Pancreas (tissue), 10 donors: ENCODE data around the gene TIMM17B. TPM values are rescaled to one million over a fixed set of nuclear protein-coding genes. Genes with fewer than 3 reads are reported as not detected.

Experiments
- ATAC-seq, 4 donors: fragments of 200-7000 bp; cut with Tn5 transposase; one replicate each; pipeline versions ENCODE4 v1.8.0 to v1.9.1; 2020; ENCODE audit warnings: mild to moderate bottlenecking in 4 of 4, moderate library complexity in 4 of 4
- DNase-seq, 6 donors: peaks; one replicate each; pipeline ENCODE4 v3.0.0-alpha.2; 2020
- FAIRE-seq: peaks from 2 replicates; lab custom pipeline; 2012; peaks lifted over from hg19 to GRCh38; lab: Jason Lieb, UNC
- H3K27ac ChIP-seq, 4 donors: fragments of 200-600 bp; sonication (generic); 1 replicate in 3 of 4; 2 replicates in 1 of 4; pipeline versions ENCODE4 v1.5.0 to v1.8.0; 2020
- H3K27me3 ChIP-seq, 4 donors: fragments of 200-600 bp; one replicate each; pipeline ENCODE4 v1.8.0; 2021
- H3K36me3 ChIP-seq, 3 donors: fragments of 200-600 bp; sonication (generic) in 1 of 3; one replicate each; pipeline versions ENCODE4 v1.5.0 to v1.8.0; 2020 to 2021
- H3K4me1 ChIP-seq, 3 donors: fragments of 200-600 bp; one replicate each; pipeline ENCODE4 v1.8.0; 2021
- H3K4me3 ChIP-seq, 4 donors: fragments of 200-600 bp; sonication (generic) in 2 of 4; one replicate each; pipeline versions ENCODE4 v1.5.0 to v1.8.0; 2020 to 2021
- H3K9me3 ChIP-seq, 4 donors: fragments of 200-600 bp; one replicate each; pipeline ENCODE4 v1.8.0; 2021
- CTCF ChIP-seq, 4 donors: fragments of 200-600 bp; sonication (generic) in 3 of 4; IDR thresholded peaks; one replicate each; pipeline versions ENCODE4 v1.5.0 to v1.8.0; 2021; ENCODE audit warnings: antibody characterized with exemption in 4 of 4
- WGBS, 2 donors: extraction: QIAGEN DNeasy Blood & Tissue Kit; methylation state at CpG; one replicate each; pipeline ENCODE4 v1.1.7; 2013; 5-methylcytosine and 5-hydroxymethylcytosine counted together
- intact Hi-C, 3 donors: fragments of 100-400 bp; cut with DNase I; formaldehyde crosslinking; loops; one replicate each; pipeline versions ENCODE4 v1.11.1 to v1.14.2; 2022
- polyA plus RNA-seq, 2 donors: library from polyadenylated mRNA; stranded (reverse); fragments of 200-250 nt; gene quantifications; one replicate each; pipeline ENCODE4 v1.2.3, GENCODE V29; 2013
- total RNA-seq, 6 donors: library from RNA; stranded (reverse); fragmentation: NEBNext Ultra II Directional in 4 of 6; extraction: Animal tissue kit (Norgen Biotek cat#: 25700) in 4 of 6; gene quantifications; one replicate each; pipeline versions ENCODE4 v1.2.1 to v1.2.4, GENCODE V29; 2021 to 2023
- donor health status: healthy with polysubstance abuse.
- donor health status: DM: no; HTN: no; CAD: no; lungs with moderate emphysema.
- donor health status: DM: no; HTN: no; CAD: no.
- donor health status: control.
- donor health status: control.
- donor health status: Bipolar disorder and iron deficiency.
- donor health status: DM: yes; HTN: yes; CAD: no.
- donor health status: DM: no; HTN: no; CAD: no.
- donor health status: DM: no; HTN: no; CAD: no.
- donor health status: DM: yes; HTN: yes; CAD: no.

The TIMM17B gene
- total and polyA plus RNA-seq, 8 donors = 15.7 to 48.9 (median 22.5) TPM

- Histone ChIP-seq H3K9me3 (no peaks in the 10 kb centered on the region), H3K4me1 (no peaks in the 10 kb centered on the region), H3K4me3 (no peak overlapping the region), H3K27me3 (no peaks in the 10 kb centered on the region), H3K36me3 (peaks cover 0 to 6% (median 0%) of the 10 kb centered on the region in 3 donors), H3K27ac (no peak overlapping the region)
- ATAC-seq (no peak), FAIRE-seq (no peak), DNase-seq (no peak)
- intact Hi-C loops = no loop called here
- TF ChIP-seq CTCF (IDR thresholded peaks at IDR 0.05) = no peak
- WGBS, 2 donors = 74 to 76% methylated on average over 1 of the region's 1 CpG
These were observed 37.7 kb upstream of the TIMM17B start for GRCh38 chrX:48935301-48935670.

GRCh38 chrX:48934581-48935300 lies 37.2 kb upstream of the TIMM17B start:
- no peak for TF ChIP-seq CTCF (IDR thresholded peaks at IDR 0.05)
- Histone ChIP-seq H3K9me3 (no peaks in the 10 kb centered on the region), H3K4me3 (no peak overlapping the region), H3K36me3 (peaks cover 0 to 6% (median 0%) of the 10 kb centered on the region in 3 donors), H3K27ac (no peak overlapping the region), H3K27me3 (no peaks in the 10 kb centered on the region), H3K4me1 (no peaks in the 10 kb centered on the region)
- FAIRE-seq = no peak
- 64 to 86% methylated on average over 7 of the region's 7 CpGs for WGBS, 2 donors
- DNase-seq = no peak
- intact Hi-C loops = no loop called here
- ATAC-seq = no peak

GRCh38 chrX:48933757-48934156 lies 36.2 kb upstream of the TIMM17B start:
- DNase-seq (no peak), ATAC-seq (no peak), FAIRE-seq (no peak)
- no peak overlapping the region for H3K27ac ChIP-seq
- H3K4me1 ChIP-seq = no peaks in the 10 kb centered on the region
- H3K9me3 ChIP-seq = no peaks in the 10 kb centered on the region
- no peak for TF ChIP-seq CTCF (IDR thresholded peaks at IDR 0.05)
- WGBS, 2 donors = 86 to 94% methylated on average over 2 of the region's 2 CpGs
- H3K27me3 ChIP-seq = no peaks in the 10 kb centered on the region
- intact Hi-C loops = no loop called here
- H3K4me3 ChIP-seq = no peak overlapping the region
- H3K36me3 ChIP-seq = peaks cover 0 to 6% (median 0%) of the 10 kb centered on the region in 3 donors

GRCh38 chrX:48927736-48928382 lies 30.3 kb upstream of the TIMM17B start:
- Histone ChIP-seq H3K9me3 (no peaks in the 10 kb centered on the region), H3K36me3 (no peaks in the 10 kb centered on the region), H3K4me1 (no peaks in the 10 kb centered on the region), H3K4me3 (no peak overlapping the region), H3K27me3 (no peaks in the 10 kb centered on the region), H3K27ac (no peak overlapping the region)
- no peak for TF ChIP-seq CTCF (IDR thresholded peaks at IDR 0.05)
- FAIRE-seq (no peak), DNase-seq (no peak), ATAC-seq (no peak)
- intact Hi-C loops = no loop called here
- WGBS, 2 donors = 52 to 68% methylated on average over 2 of the region's 2 CpGs

DNA sequence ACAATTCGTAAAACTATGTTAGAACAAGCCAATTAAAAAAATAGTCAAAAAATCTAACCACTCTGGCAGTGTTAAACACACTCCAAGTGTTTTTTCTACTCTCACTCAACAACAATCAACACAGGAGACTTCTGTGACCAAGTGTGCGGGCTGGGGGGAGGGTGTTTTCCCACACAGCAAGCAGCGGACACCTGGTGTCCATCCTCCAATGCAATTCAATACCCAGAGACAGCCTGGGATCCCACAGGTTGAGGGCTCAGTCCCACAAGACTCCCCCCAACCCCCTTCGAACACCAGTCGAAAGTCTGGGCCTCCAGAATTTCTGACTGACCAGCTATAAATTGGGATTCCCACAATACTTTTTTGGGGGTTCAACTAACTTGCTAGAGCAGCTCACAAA lies 29.6 kb upstream of the TIMM17B start:
- Histone ChIP-seq H3K4me3 (no peak overlapping the region), H3K4me1 (no peaks in the 10 kb centered on the region), H3K27me3 (no peaks in the 10 kb centered on the region), H3K36me3 (no peaks in the 10 kb centered on the region), H3K27ac (no peak overlapping the region), H3K9me3 (no peaks in the 10 kb centered on the region)
- 75 to 91% methylated on average over 5 of the region's 5 CpGs for WGBS, 2 donors
- ATAC-seq (no peak), FAIRE-seq (no peak), DNase-seq (no peak)
- intact Hi-C loops = no loop called here
- TF ChIP-seq CTCF (IDR thresholded peaks at IDR 0.05) = no peak
